HCT116 (cell line): ENCODE data around the gene NIPAL4. TPM values are rescaled to one million over a fixed set of nuclear protein-coding genes. Genes with fewer than 3 reads are reported as not detected.
A peak's percentile ranks its signal among the peaks of the same experiment; 100 is the strongest.

Source experiments
- ATAC-seq: fragments of 200-7000 bp; cut with Tn5 transposase; 2 replicates; pipeline ENCODE4 v1.9.1; 2020; ENCODE audit warnings: mild to moderate bottlenecking, moderate library complexity
- BruUV-seq: library from RNA; stranded (reverse); fragments of 400-500 nt; replicated peaks from 2 replicates; lab custom pipeline; 2021; lab: Mats Ljungman, UMichigan
- CTCF ChIA-PET: fragments of 300-600 bp; sonication (Branson Sonifier 250); formaldehyde crosslinking; loops from one replicate; lab custom pipeline; 2021; ENCODE audit warnings: antibody characterized with exemption; lab: Charles Lee
- POLR2A ChIA-PET: fragments of 300-600, 350-600 bp; sonication (Branson Sonifier 250); formaldehyde crosslinking; loops from one replicate; lab custom pipeline; 2021; ENCODE audit warnings: antibody characterized with exemption; lab: Charles Lee
- RAD21 ChIA-PET, 2 experiments: fragments of 300-600 bp; sonication (Branson Sonifier 250); formaldehyde crosslinking; loops; one replicate each; lab custom pipeline; 2023; ENCODE audit warnings: low total read pairs in 2 of 2; ENCODE audit not compliant: uncharacterized antibody in 2 of 2, unreplicated experiment in 2 of 2, low non-redundant PET in 1 of 2; lab: Charles Lee
- DNase-seq: peaks from one replicate; pipeline ENCODE4 v3.0.0-alpha.2; 2010; ENCODE audit warnings: low read depth, low spot score
- H2AFZ ChIP-seq: fragments of 200-600 bp; shearing (Covaris generic), sonication (generic); 2 replicates; pipeline ENCODE4 v1.6.1; 2017; ENCODE audit warnings: low read depth, mixed run types, mixed read lengths, antibody characterized with exemption, low read length; ENCODE audit not compliant: poor library complexity, severe bottlenecking
- H3K27ac ChIP-seq: 2 replicates; pipeline ENCODE4 v1.5.1; 2012; ENCODE audit warnings: low read depth, low read length
- H3K27me3 ChIP-seq: fragments of 200-600 bp; sonication (generic); 2 replicates; pipeline ENCODE4 v1.6.1; 2016; ENCODE audit warnings: mixed run types, low read length, mixed read lengths; ENCODE audit not compliant: insufficient read depth
- H3K36me3 ChIP-seq, 2 experiments: fragments of 200-500 bp in 1 of 2; fragments of 200-600 bp in 1 of 2; sonication (Bioruptor generic) in 1 of 2; sonication (generic) in 1 of 2; 2 replicates each; pipeline versions ENCODE4 v1.5.1 to v1.6.1; 2014 to 2016; ENCODE audit warnings: low read length in 2 of 2, inconsistent platforms in 1 of 2, mixed read lengths in 1 of 2, mixed run types in 1 of 2; ENCODE audit not compliant: insufficient read depth in 2 of 2, control insufficient read depth in 1 of 2
- H3K4me1 ChIP-seq, 2 experiments: fragments of 200-600 bp in 1 of 2; sonication (generic) in 1 of 2; 2 replicates each; pipeline versions ENCODE4 v1.5.1 to v1.6.1; 2012 to 2017; ENCODE audit warnings: low read length in 2 of 2, inconsistent platforms in 1 of 2, mild to moderate bottlenecking in 1 of 2, mixed read lengths in 1 of 2, mixed run types in 1 of 2, moderate library complexity in 1 of 2; ENCODE audit not compliant: insufficient read depth in 2 of 2, control insufficient read depth in 1 of 2
- H3K4me2 ChIP-seq: fragments of 200-600 bp; sonication (generic); 2 replicates; pipeline ENCODE4 v1.6.1; 2017; ENCODE audit warnings: mixed run types, low read length, mixed read lengths
- H3K4me3 ChIP-seq, 2 experiments: fragments of 200-600 bp in 1 of 2; sonication (generic) in 1 of 2; replicated peaks in 1 of 2; 2 replicates each; pipeline ENCODE4 v1.5.1; 2011 to 2016; ENCODE audit warnings: low read length in 2 of 2, control low read depth in 1 of 2, low read depth in 1 of 2, mild to moderate bottlenecking in 1 of 2, mixed read lengths in 1 of 2, mixed run types in 1 of 2
- H3K79me2 ChIP-seq: fragments of 200-600 bp; sonication (generic); 2 replicates; pipeline ENCODE4 v1.6.1; 2017; ENCODE audit warnings: mild to moderate bottlenecking, mixed run types, low read length, moderate library complexity, mixed read lengths; ENCODE audit not compliant: insufficient read depth
- H3K9ac ChIP-seq: fragments of 200-600 bp; sonication (generic); 2 replicates; pipeline ENCODE4 v1.6.1; 2016; ENCODE audit warnings: low read length, mixed read lengths
- H3K9me2 ChIP-seq: fragments of 200-600 bp; sonication (generic), shearing (Covaris generic); 2 replicates; pipeline ENCODE4 v1.6.1; 2017; ENCODE audit warnings: mixed run types, mild to moderate bottlenecking, moderate library complexity; ENCODE audit not compliant: insufficient read depth
- H3K9me3 ChIP-seq, 2 experiments: fragments of 200-500 bp in 1 of 2; fragments of 200-600 bp in 1 of 2; sonication (Bioruptor generic) in 1 of 2; sonication (generic) in 1 of 2; 2 replicates each; pipeline ENCODE4 v1.6.1; 2014 to 2017; ENCODE audit warnings: low read length in 2 of 2, mixed read lengths in 2 of 2, inconsistent platforms in 1 of 2, low read depth in 1 of 2, mild to moderate bottlenecking in 1 of 2, mixed run types in 1 of 2, moderate library complexity in 1 of 2; ENCODE audit not compliant: control insufficient read depth in 1 of 2, insufficient read depth in 1 of 2
- H4K20me1 ChIP-seq: fragments of 200-600 bp; sonication (generic), shearing (Covaris generic); 2 replicates; pipeline ENCODE4 v1.6.1; 2017; ENCODE audit warnings: mixed run types, mild to moderate bottlenecking, moderate library complexity; ENCODE audit not compliant: insufficient read depth
- ATF3 ChIP-seq: IDR thresholded peaks from 2 replicates; pipeline ENCODE4 v1.6.1; 2012
- CTCF ChIP-seq, 3 experiments: fragments of 200-600 bp in 1 of 3; sonication (generic) in 1 of 3; IDR thresholded peaks in 2 of 3; conservative IDR thresholded peaks in 1 of 3; 2 replicates each; pipeline ENCODE4 v1.5.1; 2012 to 2017; ENCODE audit warnings: low read depth in 2 of 3, low read length in 2 of 3, antibody characterized with exemption in 1 of 3, borderline replicate concordance in 1 of 3, control low read depth in 1 of 3, mild to moderate bottlenecking in 1 of 3, mixed read lengths in 1 of 3, mixed run types in 1 of 3, moderate library complexity in 1 of 3; ENCODE audit not compliant: insufficient read depth in 1 of 3
- EGR1 ChIP-seq: IDR thresholded peaks from 2 replicates; pipeline ENCODE4 v1.6.1; 2012; ENCODE audit warnings: low read depth
- JUND ChIP-seq: IDR thresholded peaks from 2 replicates; pipeline ENCODE4 v1.6.1; 2012
- POLR2A ChIP-seq: IDR thresholded peaks from 2 replicates; pipeline ENCODE4 v1.7.0; 2011; ENCODE audit warnings: borderline replicate concordance; ENCODE audit not compliant: insufficient read depth, insufficient read length; ENCODE audit errors: extremely low read depth
- POLR2AphosphoS5 ChIP-seq: IDR thresholded peaks from 2 replicates; pipeline ENCODE4 v1.6.1; 2011; ENCODE audit warnings: mild to moderate bottlenecking, low read depth, low read length, moderate library complexity
- SIN3A ChIP-seq: IDR thresholded peaks from 2 replicates; pipeline ENCODE4 v1.6.1; 2012; ENCODE audit warnings: low read depth
- SP1 ChIP-seq: IDR thresholded peaks from 2 replicates; pipeline ENCODE4 v1.6.1; 2012; ENCODE audit warnings: low read depth
- SRF ChIP-seq: IDR thresholded peaks from 2 replicates; pipeline ENCODE4 v1.6.1; 2012; ENCODE audit warnings: low read depth
- YY1 ChIP-seq: IDR thresholded peaks from 2 replicates; pipeline ENCODE4 v1.6.1; 2011; ENCODE audit warnings: low read length, low read depth, moderate library complexity, mild to moderate bottlenecking; ENCODE audit not compliant: insufficient replicate concordance; ENCODE audit errors: extremely low read depth
- intact Hi-C: fragments of 100-400 bp; cut with micrococcal nuclease; formaldehyde crosslinking; loops from 2 replicates; pipeline ENCODE4 v1.10.0; 2022
- total RNA-seq: library from RNA; stranded (reverse); gene quantifications from one replicate; pipeline ENCODE4 v1.2.1, GENCODE V29; 2021; ENCODE audit not compliant: unreplicated experiment

NIPAL4 gene
- total RNA-seq, 1 experiment from 2014 or later = 0.12 TPM

- TF ChIP-seq SP1 = no peak
- TF ChIP-seq POLR2AphosphoS5 = no peak
- TF ChIP-seq JUND = no peak
- TF ChIP-seq ATF3 = no peak
- TF ChIP-seq CTCF (IDR thresholded peaks at IDR 0.05 in 2 of 3, conservative IDR thresholded peaks at IDR 0.05 in 1 of 3; ENCODE audit: borderline replicate concordance in 1 of 3, insufficient read depth in 1 of 3, low read depth in 2 of 3, low read length in 2 of 3) = no peak
- TF ChIP-seq YY1 = no peak
- no peak for TF ChIP-seq SIN3A
- no peak for TF ChIP-seq POLR2A
- no peak for TF ChIP-seq EGR1
- no peak for TF ChIP-seq SRF
- ChIA-PET CTCF (no interaction called here), POLR2A (no interaction called here), RAD21 (no interaction called here)
- no peaks in the 10 kb centered on the region for H3K9me2 ChIP-seq
- H3K4me3 ChIP-seq = no peak overlapping the region
- H3K79me2 ChIP-seq = no peaks in the 10 kb centered on the region
- no TSS peak for BruUV-seq
- no peak for DNase-seq
- no peaks in the 10 kb centered on the region for H3K36me3 ChIP-seq
- H3K9me3 ChIP-seq = no peaks in the 10 kb centered on the region
- no peaks in the 10 kb centered on the region for H3K27me3 ChIP-seq
- intact Hi-C loops = no loop called here
- H3K4me2 ChIP-seq = no peak overlapping the region
- H3K4me1 ChIP-seq = peaks cover 2 to 16% of the 10 kb centered on the region in 2 experiments; a peak in 2 of 4 replicates
- ATAC-seq = peak; percentile 73
- H4K20me1 ChIP-seq = no peaks in the 10 kb centered on the region
- no peak overlapping the region for H2AFZ ChIP-seq
- H3K27ac ChIP-seq = no peak overlapping the region
- no peak overlapping the region for H3K9ac ChIP-seq
Observed at GRCh38 chr5:157447201-157447637, 12.8 kb upstream of the NIPAL4 start.
